GM21447 (cell line): ENCODE data around the gene MYEOV.

Experiments
- ATAC-seq: cut with Tn5 transposase; IDR thresholded peaks from one replicate; pipeline ENCODE4 v1.9.1; 2021; ENCODE audit not compliant: unreplicated experiment

Gene MYEOV

GRCh38 chr11:69301081-69301454 is 7.1 kb downstream of the MYEOV start:
- no peak for ATAC-seq

GRCh38 chr11:69301455-69302401 is 7.8 kb downstream of the MYEOV start:
- ATAC-seq = no peak

DNA sequence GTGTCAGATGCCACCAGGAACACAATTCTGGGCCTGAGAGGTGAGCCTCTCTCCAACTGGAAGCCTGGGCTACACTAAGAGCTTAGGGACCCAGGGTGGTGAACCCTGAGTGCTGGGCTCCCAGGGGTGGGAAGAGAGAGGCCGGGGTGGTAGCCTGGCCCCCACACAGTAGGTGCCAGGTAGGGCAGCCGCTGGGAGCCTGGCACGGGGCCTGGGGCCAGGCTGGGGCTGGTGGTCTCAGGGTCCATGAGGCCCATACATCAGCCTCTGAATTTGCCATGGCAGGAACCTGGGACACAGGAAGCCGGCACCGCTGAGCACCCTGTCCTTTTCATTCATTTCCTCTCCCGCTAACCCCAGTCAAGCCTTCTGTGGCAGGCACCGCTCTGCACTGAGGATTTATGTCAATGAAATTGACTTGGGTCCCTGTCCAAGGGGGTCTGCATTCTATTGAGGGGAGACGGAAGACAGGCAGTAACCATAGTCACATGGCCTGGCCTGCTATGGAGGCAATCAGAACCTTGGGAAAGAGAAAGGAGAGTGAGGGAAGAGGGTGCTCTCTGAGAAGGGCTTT is 8.6 kb downstream of the MYEOV start:
- no peak for ATAC-seq

GRCh38 chr11:69303427-69303826 is 9.5 kb downstream of the MYEOV start:
- no peak for ATAC-seq

- no peak for ATAC-seq
Observed at GRCh38 chr11:69304258-69304657, 10.3 kb downstream of the MYEOV start.

DNA sequence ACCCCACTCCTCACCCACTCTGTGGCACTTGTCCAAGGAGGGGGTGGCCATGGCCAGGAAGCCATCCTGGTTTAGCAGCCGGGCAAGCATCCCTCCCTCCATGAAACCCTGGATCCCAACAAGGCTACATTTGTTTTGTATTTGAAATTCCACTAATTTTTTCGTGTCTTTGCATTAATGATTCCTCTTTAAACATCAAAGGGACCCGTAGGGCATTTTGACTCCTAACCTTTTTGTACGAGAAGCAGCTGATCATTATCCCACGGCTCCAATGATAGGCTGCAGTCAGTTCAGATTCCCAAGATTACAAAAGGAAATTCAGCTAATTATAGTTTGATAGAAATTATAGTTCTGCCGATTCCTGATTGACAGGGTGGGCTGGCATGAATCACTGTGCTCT is 10.7 kb downstream of the MYEOV start:
- ATAC-seq = no peak

GRCh38 chr11:69305885-69306540 is 12.1 kb downstream of the MYEOV start:
- ATAC-seq = no peak

GRCh38 chr11:69306821-69307220 is 12.9 kb downstream of the MYEOV start:
- no peak for ATAC-seq

GRCh38 chr11:69307421-69307820 is 13.5 kb downstream of the MYEOV start:
- ATAC-seq = no peak

- no peak for ATAC-seq
Observed at GRCh38 chr11:69307871-69308431, 14.0 kb downstream of the MYEOV start.

DNA sequence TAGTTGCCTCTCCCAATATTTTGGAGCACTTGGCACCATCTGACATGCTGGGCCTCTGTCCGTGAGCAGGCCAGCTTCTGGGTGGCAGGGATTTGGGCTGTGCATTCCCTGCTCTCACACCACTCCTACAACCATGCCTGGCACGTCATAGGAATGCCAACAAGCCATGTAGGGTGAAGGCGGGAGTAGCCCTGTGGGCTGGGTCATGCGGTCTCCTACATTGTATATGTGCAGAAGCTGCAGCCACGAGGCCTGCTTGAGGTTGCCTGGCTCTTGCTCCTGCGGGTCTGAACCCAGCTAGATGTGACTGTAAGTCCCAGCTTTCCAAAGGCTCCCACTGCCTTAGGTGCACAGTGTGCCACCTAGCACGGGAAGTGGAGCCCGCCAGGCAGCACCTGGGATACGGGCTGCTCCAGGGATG is 14.5 kb downstream of the MYEOV start:
- no peak for ATAC-seq

DNA sequence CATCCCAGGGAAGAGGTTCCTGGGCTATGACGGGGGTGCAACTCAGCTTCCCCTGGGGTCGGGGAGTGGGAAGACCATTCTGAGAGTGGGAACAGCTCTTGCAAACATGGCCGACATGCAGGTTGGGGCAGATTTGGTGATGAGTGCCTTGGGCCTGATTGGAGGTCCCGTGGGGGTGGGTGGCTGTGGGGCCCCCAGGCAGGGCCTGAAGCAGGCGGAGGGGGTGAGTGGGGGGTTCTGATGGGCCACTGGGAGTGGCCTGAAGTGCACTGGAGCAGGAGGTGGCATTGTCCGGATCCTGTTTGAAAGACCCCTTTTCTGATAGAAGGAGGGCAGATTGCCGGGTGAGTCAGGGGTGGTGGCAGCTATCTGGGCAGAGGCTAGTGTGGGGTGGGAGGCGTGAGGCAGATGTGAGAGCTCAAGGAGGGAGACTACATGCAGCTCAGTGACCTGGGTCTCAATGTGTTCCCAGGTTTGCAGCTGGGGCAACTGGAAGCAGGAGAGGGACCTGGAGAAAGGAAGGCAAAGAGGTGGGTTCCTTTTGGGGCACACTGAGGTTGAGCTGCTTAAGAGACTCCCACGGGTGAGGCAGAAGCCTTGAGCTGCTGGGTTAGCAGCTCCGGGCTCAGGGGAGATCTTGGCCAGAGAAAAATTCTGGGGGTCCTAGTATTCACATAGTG is 15.1 kb downstream of the MYEOV start:
- ATAC-seq = no peak

GRCh38 chr11:69309631-69310280 is 15.8 kb downstream of the MYEOV start:
- no peak for ATAC-seq

GRCh38 chr11:69310351-69310750 is 16.4 kb downstream of the MYEOV start:
- no peak for ATAC-seq

GRCh38 chr11:69310934-69311766 is 17.2 kb downstream of the MYEOV start:
- no peak for ATAC-seq

- ATAC-seq = no peak
Observed at GRCh38 chr11:69311767-69312385, 17.9 kb downstream of the MYEOV start.

DNA sequence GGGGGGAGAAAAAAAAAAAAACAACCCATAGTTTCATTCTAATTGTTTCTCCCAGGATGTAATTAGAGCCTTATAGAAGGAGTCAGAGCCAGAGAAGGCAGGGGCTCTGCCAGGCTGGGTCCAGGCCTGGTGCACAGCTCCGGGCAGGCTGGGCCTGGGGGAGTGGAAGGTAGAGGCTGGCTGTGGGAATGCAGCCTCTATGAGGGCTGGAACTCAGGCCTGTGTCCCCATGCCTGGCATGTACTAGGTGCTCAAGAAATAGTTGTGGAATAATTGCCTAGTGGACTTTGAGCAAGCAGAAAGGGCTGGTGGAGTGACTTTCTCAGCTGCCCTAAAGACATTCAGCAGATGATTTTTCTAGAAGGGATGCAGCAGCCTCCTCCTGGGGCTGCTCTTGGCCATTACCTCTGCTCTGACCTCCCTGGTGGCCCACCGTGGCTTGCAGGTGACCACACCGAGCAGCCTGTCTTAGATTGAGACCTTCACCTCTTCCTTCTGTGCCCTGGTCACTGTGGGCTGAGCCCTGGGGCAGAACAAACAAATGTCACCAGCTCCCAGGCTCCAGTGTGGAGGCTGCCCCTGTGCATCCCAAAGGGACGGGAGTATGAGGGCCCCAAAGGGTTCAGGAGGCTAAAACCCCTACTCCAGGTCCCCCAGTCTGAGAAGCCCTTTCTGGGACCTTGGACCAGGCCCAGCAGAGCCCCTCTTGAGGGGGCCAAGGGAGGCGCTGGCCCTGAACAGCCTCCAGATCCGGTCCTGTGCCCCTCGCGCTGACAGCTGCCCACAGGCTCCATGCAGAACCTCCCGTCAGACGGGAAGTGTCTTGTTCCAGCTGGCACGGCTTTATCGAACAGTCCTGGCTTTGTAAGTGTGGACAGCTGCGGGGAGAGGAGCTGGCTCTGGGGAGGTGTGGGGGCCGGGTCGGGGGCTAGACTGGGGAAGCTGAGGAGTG is 18.8 kb downstream of the MYEOV start:
- no peak for ATAC-seq

DNA sequence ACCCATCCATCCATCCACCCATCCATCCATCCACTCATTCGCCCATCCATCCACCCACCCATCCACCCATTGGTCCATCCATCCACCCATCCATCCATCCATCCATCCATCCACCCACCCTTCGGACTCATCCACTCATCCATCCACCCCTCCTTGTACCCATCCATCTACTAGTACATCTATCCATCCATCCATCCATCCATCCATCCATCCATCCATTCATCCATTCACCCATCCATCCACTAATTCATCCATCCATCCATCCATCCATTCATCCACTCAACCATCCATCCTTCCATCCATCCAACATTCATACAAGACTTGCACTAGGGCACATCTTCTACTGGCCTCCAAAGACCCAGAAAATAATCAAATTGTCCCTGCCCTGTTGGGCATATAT is 20.0 kb downstream of the MYEOV start:
- ATAC-seq = no peak
